HG02798 (cell line): ENCODE measurements around the gene CNKSR3.

Experiments
- ATAC-seq: cut with Tn5 transposase; IDR thresholded peaks from one replicate; pipeline ENCODE4 v1.9.1; 2021; ENCODE audit warnings: mild to moderate bottlenecking; ENCODE audit not compliant: unreplicated experiment, poor library complexity

The CNKSR3 gene

DNA sequence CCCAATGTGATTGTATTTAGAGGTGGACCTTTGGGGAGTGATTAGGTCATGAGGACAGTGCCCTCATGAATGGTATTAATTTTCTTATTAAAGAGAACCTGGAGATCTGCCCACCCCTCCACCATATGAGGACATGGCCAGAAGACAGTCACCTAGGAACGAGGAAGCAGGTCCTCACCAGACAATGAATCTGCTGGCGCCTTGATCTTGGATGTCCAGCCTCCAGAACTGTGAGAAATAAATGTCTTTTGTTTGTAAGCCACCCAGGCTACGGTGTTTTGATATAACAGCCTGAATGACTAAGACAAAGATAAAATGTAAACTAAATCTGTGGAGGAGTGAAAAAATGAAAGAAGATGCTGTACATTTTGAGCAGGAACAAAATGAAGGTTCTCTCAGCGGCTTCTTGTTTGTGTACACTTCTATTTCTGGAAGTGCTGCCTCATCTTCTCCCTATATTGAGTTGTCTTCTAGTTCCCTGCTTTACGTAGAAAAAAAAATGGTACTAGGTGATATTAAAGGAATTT, 152.4 kb downstream of the CNKSR3 start:
- no peak for ATAC-seq

DNA sequence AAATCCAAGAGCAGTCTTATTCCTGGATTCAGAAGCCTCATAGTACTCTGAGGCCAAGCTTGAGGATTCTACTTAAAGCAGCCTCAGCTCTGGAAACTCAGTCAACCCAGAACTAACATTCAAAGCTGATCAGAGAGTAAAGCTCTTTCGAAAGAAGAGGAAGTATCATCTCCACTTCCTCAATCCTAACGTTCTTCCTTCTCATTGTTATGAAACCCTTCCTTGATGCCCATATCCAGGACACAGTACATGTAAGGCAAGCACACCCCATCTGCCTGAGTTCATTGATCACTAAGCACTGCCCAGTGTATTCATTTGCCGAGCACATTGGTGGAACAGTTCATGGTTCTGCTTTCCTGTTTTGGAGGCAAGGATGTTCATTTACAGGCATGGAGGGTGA, 153.8 kb downstream of the CNKSR3 start, which contains the start of gene IPCEF1:
Gene IPCEF1 (minus strand): TSS at position 114 of the 400 bp plus-strand sequence. CDS start 90,856 bp downstream, outside the sequence.
- peak; percentile 18 for ATAC-seq

DNA sequence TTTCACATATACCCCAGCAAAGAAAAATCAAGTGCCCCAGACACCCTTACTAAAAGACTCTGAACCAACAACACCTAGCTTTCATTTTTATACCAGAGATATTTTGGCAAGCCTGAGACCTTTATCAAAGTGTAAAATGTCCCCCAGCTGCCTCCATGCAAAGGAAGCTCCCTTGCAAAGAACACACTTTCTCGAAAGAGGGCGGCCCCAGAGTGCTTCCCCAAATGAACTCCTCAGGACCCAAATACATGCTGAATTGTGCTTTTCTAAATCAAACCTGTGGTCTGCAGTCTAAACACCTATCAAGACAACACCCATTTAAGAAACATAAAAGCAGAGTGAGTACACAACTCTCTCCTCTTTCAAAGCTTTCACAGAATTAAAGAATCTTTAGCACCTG, 154.4 kb downstream of the CNKSR3 start:
- ATAC-seq, result no peak

DNA sequence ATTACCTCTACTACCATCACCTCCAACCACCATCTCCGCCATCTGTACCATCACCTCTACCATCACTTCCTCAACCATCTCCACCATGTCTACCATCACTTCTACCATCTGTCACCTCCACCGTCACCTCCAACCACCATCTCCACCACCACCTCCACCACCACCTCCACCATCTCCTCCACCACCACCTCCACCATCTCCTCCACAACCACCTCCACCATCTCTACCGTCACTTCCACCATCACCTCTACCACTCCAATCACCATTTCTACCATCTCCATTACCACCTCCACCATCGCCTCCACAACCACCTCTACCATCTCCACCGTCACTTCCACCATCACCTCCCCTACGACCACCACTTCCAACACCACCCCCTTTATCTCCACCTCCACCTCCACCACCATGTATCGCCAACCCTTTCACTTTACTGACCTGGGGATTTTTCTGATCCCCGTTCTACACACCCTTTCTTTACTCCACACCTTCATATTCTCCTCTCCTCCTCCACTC, 156.2 kb downstream of the CNKSR3 start:
- ATAC-seq, result no peak

DNA sequence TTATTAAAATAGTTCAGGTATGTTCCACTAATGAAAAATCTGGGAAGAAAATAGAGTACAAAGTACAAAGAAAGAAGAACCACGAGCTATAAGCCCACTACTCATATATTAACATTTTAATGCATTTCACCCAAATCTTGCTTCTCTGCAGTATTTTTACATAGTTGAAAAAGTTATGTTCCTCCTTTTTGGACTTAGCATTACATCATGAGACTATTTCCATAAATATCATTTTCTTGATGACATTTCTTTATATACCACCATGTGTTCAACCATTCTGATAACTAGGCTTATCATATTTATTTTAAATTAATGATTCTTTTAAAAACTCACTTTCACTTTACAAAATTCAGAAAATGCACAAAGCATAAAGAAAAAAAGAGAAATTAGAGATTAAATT, 156.9 kb downstream of the CNKSR3 start:
- no peak for ATAC-seq

DNA sequence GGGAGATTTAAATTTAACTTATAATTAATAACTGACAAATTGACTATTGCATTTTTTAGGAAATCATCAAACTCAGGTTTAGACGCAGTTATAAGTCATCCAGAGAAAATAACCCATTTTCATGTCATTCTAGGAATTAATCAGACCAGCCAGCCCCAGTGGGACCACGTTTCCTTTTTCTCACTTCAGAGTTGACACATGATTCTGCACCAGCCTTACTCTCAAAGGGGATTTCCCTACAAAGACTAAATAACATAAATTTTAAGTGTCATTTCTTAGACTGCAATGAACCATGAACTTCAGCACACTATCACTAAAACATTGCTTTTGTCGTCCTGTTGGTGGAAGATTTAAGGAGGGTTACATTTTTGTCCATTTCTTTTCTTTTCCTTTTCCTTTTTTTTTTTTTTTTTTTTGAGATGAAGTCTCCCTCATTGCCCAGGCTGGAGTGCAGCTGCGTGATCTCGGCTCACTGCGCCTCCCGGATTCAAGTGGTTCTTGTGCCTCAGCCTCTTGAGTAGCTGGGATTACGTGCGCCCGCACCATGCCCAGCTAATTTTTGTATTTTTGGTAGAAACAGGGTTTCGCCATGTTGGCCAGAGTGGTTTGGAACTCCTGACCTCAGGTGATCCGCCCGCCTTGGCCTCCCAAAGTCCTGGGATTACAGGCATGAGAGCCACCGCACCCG, 157.4 kb downstream of the CNKSR3 start:
- ATAC-seq, result peak; percentile 68

DNA sequence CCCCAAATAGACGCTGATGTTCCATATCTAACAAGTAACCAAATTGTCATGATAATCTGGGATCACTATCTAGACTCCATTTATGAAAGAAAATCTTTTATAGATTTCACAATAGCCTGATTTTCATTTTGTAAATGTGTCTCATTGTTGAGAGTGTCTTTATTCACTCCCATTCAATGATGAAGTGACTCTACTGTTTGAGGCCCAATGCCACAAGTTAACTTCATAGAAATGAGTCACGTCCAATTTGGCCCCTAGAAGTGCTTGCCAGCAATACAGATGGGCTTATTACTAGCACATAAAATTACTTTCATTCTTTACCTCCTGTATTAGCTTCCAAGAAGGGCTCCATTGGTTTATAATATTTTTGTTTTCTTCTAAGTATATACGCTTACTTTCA, 160.2 kb downstream of the CNKSR3 start:
- ATAC-seq, result no peak

DNA sequence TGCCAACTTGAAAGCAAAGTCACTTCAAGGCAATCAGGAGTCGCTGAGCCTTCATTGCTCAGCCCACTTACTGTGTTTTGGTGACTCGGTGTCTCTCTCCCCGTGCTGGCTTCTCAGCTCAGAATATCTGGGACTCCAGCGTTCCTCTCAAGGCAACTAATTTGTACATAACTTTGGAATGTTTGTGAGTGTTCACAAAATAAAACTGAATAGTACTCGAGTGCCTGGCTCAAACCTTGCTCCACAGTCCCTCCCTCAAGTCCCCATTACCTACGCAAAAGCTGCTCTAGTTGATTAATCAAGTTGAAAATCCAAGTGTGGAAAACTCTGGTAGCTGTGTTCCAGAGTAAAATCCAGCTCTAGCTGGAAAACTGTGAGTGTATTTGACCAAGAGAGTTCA, 162.5 kb downstream of the CNKSR3 start:
- no peak for ATAC-seq

DNA sequence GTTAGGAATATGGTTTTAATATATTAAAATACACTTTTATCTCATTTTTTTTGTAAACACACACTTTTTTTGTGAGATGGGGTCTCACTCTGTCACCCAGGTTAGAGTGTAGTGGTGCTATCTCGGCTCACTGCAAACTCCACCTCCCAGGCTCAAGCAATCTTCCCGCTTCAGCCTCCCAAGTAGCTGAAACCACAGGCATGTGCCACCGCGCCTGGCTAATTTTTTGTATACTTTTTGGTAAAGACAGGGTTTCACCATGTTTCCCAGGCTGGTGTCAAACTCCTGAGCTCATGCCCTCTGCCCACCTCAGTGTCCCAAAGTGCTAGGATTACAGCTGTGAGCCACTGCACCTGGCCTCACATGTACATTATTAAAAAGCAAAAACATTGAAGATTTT, 164.7 kb downstream of the CNKSR3 start:
- ATAC-seq, result no peak

DNA sequence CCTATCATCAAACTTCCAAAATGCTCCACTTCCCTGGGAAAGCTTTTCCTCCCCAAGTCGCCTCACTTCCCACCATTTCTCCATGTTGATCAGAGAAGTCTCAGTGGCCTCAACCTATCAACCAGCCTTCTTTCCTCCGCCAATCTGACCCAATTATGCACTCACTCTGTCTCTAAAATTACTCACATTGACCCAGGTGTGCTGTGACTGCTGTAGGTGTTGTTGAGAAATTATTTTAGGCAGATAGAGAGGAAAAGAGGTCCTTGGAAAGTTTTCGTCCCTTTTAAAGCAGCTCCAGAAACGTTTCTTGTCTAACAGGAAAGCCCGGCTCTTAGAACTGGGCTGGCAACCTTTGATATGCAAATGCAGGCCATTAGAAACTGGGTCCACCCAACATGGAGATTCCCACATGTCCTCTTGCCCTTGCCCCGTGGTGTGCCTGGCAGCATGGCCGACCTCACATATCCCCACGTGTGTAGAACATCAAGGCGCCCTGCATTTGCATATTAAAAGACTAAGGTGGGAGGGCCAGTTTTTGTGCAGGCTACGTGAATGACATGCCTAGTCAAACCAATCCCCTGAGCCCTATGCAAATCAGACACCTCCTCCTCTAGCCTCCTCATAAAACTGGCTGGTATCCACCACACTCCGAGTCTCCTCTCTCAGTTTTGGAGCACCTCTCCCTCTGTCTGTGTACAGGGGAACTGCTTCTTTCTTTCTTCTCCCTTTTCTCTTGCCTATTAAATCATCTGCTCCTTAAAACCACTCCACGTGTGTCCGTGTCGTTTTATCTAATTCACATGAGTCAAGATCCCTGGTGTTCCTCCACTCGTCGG, 166.8 kb downstream of the CNKSR3 start:
- no peak for ATAC-seq

DNA sequence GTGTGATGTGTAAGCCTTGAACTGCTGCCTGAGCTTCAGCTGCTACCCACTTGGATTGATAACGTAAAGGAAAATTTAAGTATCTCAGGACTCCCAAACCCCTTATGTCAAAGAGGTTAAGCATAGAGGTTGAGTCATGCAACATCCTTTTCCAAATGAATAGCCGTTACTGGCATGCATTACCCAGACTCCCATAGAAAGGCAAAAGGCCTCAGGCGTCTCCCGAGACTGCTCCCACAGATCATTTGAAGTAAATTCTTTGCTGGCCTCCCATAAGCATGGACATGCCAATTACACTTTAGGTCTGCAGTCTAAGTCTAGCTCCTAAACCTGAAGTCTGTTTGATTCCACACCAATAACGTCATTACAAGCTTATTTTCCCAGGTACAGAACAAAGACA, 168.6 kb downstream of the CNKSR3 start:
- no peak for ATAC-seq

DNA sequence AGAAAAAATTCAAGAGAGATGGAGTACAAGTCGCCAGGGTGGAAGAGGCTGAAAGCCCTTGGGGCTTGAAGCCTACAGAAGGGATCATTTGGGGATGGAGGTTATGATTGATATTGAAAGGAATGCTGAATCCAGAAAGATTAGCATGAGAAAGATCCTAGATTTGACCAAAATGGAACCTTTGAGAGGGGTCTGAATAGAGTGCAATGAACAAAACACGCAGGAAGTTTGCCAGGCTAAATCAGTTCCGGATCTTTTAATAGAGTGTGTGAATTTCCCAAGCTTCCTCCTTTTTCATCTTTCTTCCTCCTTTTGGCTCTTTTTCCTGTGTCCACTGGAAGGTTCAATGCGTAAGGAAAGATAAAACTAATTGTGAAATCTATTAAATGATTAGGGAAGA, 169.1 kb downstream of the CNKSR3 start:
- no peak for ATAC-seq
